HTERT RPE-1 (cell line): ENCODE measurements around the gene ART3.

ENCODE experiments used
- in situ Hi-C: fragments of 300-500 bp; cut with MboI; formaldehyde crosslinking; loops from 4 replicates; pipeline ENCODE4 v1.14.3; 2020; ENCODE audit warnings: low sequenced_read_pairs

The ART3 gene

DNA sequence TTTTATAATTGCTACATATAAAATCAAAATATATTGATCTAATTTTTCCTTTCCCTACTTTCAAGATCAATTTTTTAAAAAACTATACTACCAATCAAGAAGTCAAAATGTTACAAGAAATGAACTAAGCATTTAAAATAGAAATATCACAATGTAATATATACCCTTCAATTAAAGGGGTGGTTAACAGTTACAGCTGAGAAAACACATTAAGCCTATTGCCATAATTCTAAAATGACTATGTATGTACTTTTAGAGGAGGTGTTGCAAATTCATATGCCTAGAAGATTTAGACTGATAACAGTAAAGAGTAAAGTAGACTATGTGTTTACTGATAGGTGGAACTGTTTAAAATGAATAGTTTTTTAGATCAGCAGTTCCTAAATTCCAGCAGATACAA, 70.0 kb downstream of the ART3 start:
- in situ Hi-C loops: no loop called here

- in situ Hi-C loops: no loop called here
Measured at GRCh38 chr4:76147454-76148141, 73.1 kb downstream of the ART3 start.

DNA sequence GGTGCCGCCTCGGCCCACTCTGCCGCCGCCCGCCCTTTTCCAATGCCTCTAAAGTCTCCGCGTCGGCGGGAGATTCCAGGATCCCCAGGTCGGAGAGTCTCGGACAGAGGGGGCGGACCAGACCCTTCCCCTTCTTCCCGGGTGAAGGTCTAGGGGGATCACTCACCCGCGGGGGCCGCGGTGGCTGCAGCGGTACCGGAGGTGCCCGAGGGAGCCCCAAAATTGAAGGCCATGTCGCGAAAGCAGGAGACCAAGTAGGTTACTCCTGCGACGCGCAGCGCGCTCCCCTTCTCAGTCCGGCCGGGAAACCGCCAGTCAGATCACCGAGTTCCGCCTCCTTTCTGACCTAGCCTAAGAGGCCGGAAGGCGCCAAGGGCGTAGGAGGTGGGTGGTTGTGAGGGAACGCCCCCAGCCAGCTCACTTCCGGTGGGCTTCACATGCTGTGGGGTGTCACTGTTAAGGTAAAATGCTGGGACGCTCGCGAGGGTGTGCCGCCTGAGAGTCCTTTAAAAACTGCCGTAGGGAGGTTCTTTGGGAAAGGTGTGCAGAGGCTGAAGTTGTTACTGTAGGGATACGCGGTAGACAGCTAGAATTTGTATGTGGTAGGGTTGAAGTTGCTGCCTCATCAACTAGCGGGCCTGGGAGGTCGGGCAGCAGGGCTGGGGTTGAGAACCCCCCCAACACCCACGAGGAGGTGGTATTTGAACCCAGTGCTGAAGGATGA, 73.8 kb downstream of the ART3 start, which contains the start of gene NUP54:
Gene NUP54 (minus strand): TSS at position 256 of the 724 bp plus-strand sequence. CDS start 23 bp downstream, at position 233.
- in situ Hi-C loops: no loop called here

DNA sequence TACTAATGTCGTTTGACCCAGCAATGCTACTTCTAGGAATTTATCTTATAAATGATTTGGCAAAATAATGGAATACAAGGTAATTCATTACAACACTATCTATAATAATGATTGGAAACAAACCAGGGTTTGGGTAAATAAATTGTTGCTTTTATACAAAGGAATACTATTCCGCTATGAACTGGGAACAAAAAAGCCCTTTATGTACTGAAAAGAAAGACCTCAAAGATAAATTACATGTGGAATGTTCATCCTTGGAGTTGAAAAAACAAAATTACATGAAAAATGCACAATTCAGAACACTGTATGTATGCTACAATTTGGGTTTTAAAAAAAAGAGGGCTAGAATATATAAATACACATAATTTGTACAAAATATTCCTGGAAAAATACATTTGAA, 78.8 kb downstream of the ART3 start:
- in situ Hi-C loops: no loop called here

DNA sequence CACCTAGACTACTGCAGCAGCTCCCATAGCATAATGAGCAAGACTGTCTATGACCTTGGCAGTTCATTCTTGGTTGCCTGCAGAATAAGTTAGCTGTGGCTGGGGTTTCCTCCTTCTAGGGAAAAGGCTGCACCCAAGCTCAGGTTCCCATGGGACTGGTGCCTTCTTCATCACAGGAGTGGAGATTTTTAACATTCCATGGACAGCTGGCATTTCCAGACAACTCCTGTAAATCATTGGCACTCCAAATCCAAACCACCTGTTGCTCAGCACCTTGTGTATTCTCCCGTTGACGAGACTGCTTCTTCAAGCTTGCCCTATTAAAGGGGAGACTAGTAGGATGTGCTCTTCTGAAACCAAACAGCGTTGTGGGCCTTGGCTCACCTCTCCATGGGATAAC, 81.5 kb downstream of the ART3 start:
- in situ Hi-C loops: no loop called here

- in situ Hi-C loops: no loop called here
Measured at GRCh38 chr4:76156635-76157034, 82.1 kb downstream of the ART3 start.

- in situ Hi-C loops: no loop called here
Measured at GRCh38 chr4:76160355-76160754, 85.8 kb downstream of the ART3 start.
